IMR-90 (cell line): ENCODE results near the gene RBMS3.

Experiments
- BHLHE40 ChIP-seq: fragments of 150-350 bp; IDR thresholded peaks from 2 replicates; pipeline ENCODE4 v1.6.1; 2016; ENCODE audit warnings: mild to moderate bottlenecking, low read depth, low read length
- CEBPB ChIP-seq: IDR thresholded peaks from 2 replicates; pipeline ENCODE4 v1.6.1; 2012; ENCODE audit warnings: low read depth, low read length, improper control_type of control experiment
- RAD21 ChIP-seq: IDR thresholded peaks from 2 replicates; pipeline ENCODE4 v1.6.1; 2012; ENCODE audit warnings: low read length, improper control_type of control experiment
- RCOR1 ChIP-seq: IDR thresholded peaks from 2 replicates; pipeline ENCODE4 v1.6.1; 2012; ENCODE audit warnings: mild to moderate bottlenecking, low read length, improper control_type of control experiment; ENCODE audit not compliant: insufficient replicate concordance
- SMC3 ChIP-seq: fragments of 150-350 bp; IDR thresholded peaks from 2 replicates; pipeline ENCODE4 v1.6.1; 2016; ENCODE audit warnings: low read depth, mild to moderate bottlenecking, antibody characterized with exemption, low read length, moderate library complexity
- TF ChIP-seq, protein P1 (sequence below): conservative IDR thresholded peaks from 2 replicates; pipeline ENCODE4 v1.5.1; 2012; ENCODE audit warnings: mild to moderate bottlenecking, low read depth, low read length, improper control_type of control experiment

DNA sequence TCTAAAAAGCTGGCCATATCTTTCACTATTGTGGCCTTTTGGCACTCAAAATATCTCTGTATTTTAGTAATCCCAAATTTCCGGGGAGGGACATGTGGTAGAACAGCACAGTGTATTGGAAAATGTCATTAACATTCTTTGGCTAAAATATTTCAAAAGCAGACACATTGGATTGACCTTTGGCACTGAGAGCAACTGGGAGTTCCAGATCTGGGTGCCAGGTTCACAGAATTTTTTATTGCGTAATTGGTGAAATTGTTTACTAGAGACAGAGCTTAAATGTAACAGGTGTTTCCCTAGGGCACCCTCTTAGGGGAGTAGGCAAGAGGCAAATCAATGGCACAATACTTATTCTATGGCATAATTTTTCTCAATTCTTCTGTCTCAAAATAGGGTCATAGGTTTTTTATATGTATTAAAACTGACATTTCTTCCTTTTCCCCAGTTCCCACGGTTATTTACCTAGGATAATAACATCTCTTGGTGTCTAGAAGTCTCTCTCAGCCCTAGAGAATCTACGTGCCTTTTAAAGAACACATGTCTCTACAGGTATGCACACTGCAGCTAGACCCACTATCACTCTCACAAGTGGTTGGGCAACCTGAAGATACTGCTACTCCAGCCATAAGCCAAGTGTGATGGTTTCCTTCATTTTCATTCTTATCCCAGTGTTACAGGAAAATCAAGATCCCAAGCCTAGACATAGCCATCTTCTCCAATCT, 10.6 kb downstream of the RBMS3 start:
- TF ChIP-seq, protein P1, sequence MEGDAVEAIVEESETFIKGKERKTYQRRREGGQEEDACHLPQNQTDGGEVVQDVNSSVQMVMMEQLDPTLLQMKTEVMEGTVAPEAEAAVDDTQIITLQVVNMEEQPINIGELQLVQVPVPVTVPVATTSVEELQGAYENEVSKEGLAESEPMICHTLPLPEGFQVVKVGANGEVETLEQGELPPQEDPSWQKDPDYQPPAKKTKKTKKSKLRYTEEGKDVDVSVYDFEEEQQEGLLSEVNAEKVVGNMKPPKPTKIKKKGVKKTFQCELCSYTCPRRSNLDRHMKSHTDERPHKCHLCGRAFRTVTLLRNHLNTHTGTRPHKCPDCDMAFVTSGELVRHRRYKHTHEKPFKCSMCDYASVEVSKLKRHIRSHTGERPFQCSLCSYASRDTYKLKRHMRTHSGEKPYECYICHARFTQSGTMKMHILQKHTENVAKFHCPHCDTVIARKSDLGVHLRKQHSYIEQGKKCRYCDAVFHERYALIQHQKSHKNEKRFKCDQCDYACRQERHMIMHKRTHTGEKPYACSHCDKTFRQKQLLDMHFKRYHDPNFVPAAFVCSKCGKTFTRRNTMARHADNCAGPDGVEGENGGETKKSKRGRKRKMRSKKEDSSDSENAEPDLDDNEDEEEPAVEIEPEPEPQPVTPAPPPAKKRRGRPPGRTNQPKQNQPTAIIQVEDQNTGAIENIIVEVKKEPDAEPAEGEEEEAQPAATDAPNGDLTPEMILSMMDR = no peak
- TF ChIP-seq RCOR1 = no peak
- peak; percentile 81 for TF ChIP-seq CEBPB
- TF ChIP-seq RAD21 = no peak
- TF ChIP-seq BHLHE40 = no peak
- no peak for TF ChIP-seq SMC3
